ENCODE results near the gene TRIM2.

Gene TRIM2

GRCh38 chr4:153275380-153276276 lies 71.4 kb downstream of the TRIM2 start:
- DNase-seq (ENCODE audit: low spot score): no peak

- no peak for DNase-seq (ENCODE audit: low spot score)
Observed at GRCh38 chr4:153276971-153277370, 72.7 kb downstream of the TRIM2 start.

GRCh38 chr4:153281476-153281875 lies 77.2 kb downstream of the TRIM2 start:
- DNase-seq (ENCODE audit: low spot score): no peak

GRCh38 chr4:153282023-153282422 lies 77.8 kb downstream of the TRIM2 start:
- no peak for DNase-seq (ENCODE audit: low spot score)

- no peak for DNase-seq (ENCODE audit: low spot score)
Observed at GRCh38 chr4:153283260-153283659, 79.0 kb downstream of the TRIM2 start.

- DNase-seq (ENCODE audit: low spot score): no peak
Observed at GRCh38 chr4:153290134-153290533, 85.9 kb downstream of the TRIM2 start.

GRCh38 chr4:153291562-153291961 lies 87.3 kb downstream of the TRIM2 start:
- DNase-seq (ENCODE audit: low spot score): no peak

GRCh38 chr4:153292897-153293741 lies 88.9 kb downstream of the TRIM2 start:
- no peak for DNase-seq (ENCODE audit: low spot score)

- no peak for DNase-seq (ENCODE audit: low spot score)
Observed at GRCh38 chr4:153293742-153294057, 89.5 kb downstream of the TRIM2 start.

- no peak for DNase-seq (ENCODE audit: low spot score)
Observed at GRCh38 chr4:153294631-153295030, 90.4 kb downstream of the TRIM2 start.

- peak; percentile 33 for DNase-seq (ENCODE audit: low spot score)
Observed at GRCh38 chr4:153295131-153295755, 91.0 kb downstream of the TRIM2 start.

GRCh38 chr4:153296040-153296823 lies 92.0 kb downstream of the TRIM2 start:
- DNase-seq (ENCODE audit: low spot score): peak; percentile 65

GRCh38 chr4:153297116-153297515 lies 92.9 kb downstream of the TRIM2 start:
- DNase-seq (ENCODE audit: low spot score): no peak

- no peak for DNase-seq (ENCODE audit: low spot score)
Observed at GRCh38 chr4:153310793-153311192, 106.5 kb downstream of the TRIM2 start.

GRCh38 chr4:153314915-153315314 lies 110.7 kb downstream of the TRIM2 start:
- no peak for DNase-seq (ENCODE audit: low spot score)

- DNase-seq (ENCODE audit: low spot score): peak; percentile 59
Observed at GRCh38 chr4:153318696-153319320, 114.6 kb downstream of the TRIM2 start.

GRCh38 chr4:153322791-153323190 lies 118.5 kb downstream of the TRIM2 start:
- no peak for DNase-seq (ENCODE audit: low spot score)

GRCh38 chr4:153324046-153324445 lies 119.8 kb downstream of the TRIM2 start:
- DNase-seq (ENCODE audit: low spot score): no peak

- DNase-seq (ENCODE audit: low spot score): no peak
Observed at GRCh38 chr4:153325558-153325957, 121.3 kb downstream of the TRIM2 start.

- DNase-seq (ENCODE audit: low spot score): no peak
Observed at GRCh38 chr4:153326513-153326912, 122.3 kb downstream of the TRIM2 start.

GRCh38 chr4:153327247-153327646 lies 123.0 kb downstream of the TRIM2 start:
- no peak for DNase-seq (ENCODE audit: low spot score)
